ENCODE data around the gene OTOP2. TPM values are rescaled to one million over a fixed set of nuclear protein-coding genes. Genes with fewer than 3 reads are reported as not detected.
"Not testable (repeated sequence)": the region's sequence is repeated elsewhere in the genome, so short reads cannot be mapped to it uniquely, and the experiment has no call there.

The OTOP2 gene
- total and polyA plus RNA-seq, 7 donors = not detected

DNA sequence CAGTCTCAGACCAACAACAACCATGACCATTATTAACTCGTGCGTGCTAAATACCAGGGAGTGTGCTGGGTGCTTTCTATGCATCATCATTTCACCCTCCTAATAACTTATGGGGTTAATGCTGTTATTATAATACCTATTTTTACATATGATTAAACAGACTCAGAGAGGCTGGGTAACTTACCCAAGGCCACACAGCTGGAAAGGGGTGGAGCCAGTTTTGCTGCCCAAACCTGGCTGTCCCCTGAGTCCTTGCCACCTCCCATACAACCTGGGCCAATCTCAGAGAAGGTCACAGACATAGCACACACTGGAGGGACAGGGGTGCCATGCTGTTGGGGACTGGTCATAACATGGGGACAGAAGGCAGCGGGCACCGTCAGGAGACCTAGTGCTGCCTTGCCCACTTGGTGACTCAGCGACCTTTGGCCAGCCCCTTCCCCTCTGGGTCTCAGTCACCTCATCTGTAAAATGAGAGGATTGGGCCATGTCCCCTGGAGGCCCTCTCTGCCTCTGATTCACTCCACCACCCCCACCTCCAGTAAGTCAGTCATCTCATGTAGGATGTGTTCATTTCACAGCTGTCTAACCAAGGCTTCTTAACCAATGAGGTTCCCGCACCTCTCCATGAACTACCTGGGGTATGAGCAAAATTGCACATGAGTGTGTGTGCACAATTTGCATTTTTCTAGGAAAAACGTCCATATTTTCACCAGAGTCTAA lies 19.2 kb upstream of the OTOP2 start:
- no peak for DNase-seq
- Histone ChIP-seq H3K4me3 (no peak overlapping the region), H3K36me3 (ENCODE audit: insufficient read depth in 1 of 2, low read depth in 1 of 2) (no peaks in the 10 kb centered on the region), H3K27me3 (ENCODE audit: insufficient read depth in 3 of 3, low read length in 2 of 3) (peaks cover 0 to 41% (median 10%) of the 10 kb centered on the region in 3 donors), H3K4me1 (no peaks in the 10 kb centered on the region), H3K9me3 (no peaks in the 10 kb centered on the region), H3K27ac (no peak overlapping the region)
- WGBS, 3 donors = 62 to 66% (median 66%) methylated on average over 7 of the region's 7 CpGs
- TF ChIP-seq, protein P1, sequence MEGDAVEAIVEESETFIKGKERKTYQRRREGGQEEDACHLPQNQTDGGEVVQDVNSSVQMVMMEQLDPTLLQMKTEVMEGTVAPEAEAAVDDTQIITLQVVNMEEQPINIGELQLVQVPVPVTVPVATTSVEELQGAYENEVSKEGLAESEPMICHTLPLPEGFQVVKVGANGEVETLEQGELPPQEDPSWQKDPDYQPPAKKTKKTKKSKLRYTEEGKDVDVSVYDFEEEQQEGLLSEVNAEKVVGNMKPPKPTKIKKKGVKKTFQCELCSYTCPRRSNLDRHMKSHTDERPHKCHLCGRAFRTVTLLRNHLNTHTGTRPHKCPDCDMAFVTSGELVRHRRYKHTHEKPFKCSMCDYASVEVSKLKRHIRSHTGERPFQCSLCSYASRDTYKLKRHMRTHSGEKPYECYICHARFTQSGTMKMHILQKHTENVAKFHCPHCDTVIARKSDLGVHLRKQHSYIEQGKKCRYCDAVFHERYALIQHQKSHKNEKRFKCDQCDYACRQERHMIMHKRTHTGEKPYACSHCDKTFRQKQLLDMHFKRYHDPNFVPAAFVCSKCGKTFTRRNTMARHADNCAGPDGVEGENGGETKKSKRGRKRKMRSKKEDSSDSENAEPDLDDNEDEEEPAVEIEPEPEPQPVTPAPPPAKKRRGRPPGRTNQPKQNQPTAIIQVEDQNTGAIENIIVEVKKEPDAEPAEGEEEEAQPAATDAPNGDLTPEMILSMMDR (IDR thresholded peaks at IDR 0.05) = no peak
- no peak for ATAC-seq
- intact Hi-C loops (cut with DNase I) = loop anchor here in 1 of 2 donors (10.0 kb wide), 1 partner anchor 60 kb away; no protein-coding TSS in a partner anchor

DNA sequence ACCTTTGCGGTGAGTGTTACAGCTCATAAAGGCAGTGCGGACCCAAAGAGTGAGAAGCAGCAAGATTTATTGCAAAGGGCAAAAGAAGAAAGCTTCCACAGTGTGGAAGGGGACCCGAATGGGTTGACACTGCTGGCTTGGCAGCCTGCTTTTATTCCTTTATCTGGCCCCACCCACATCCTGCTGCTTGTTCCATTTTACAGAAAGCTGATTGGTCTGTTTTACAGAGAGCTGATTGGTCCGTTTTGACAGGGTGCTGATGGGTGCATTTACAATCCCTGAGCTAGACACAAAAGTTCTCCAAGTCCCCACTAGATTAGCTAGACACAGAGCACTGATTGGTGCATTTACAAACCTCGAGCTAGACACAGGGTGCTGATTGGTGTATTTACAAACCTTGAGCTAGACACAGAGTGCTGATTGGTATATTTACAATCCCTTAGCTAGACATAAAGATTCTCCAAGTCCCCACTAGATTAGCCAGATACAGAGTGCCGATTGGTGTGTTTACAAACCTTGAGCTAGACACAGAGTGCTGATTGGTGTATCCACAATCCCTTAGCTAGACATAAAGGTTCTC lies 17.8 kb upstream of the OTOP2 start:
- not testable (repeated sequence) for H3K4me1 ChIP-seq; H3K27ac ChIP-seq; ATAC-seq; H3K4me3 ChIP-seq; H3K36me3 ChIP-seq (ENCODE audit: insufficient read depth in 1 of 2, low read depth in 1 of 2); DNase-seq; H3K9me3 ChIP-seq
- WGBS, 3 donors = 51 to 57% (median 57%) methylated on average over 6 of the region's 6 CpGs
- peaks cover 0 to 35% (median 7%) of the 10 kb centered on the region in 3 donors for H3K27me3 ChIP-seq (ENCODE audit: insufficient read depth in 3 of 3, low read length in 2 of 3)
- intact Hi-C loops (cut with DNase I) = loop anchor here in 1 of 2 donors (10.0 kb wide), 1 partner anchor 58 kb away; no protein-coding TSS in a partner anchor

GRCh38 chr17:74907012-74907411 lies 17.1 kb upstream of the OTOP2 start:
- peaks cover 0 to 33% (median 7%) of the 10 kb centered on the region in 3 donors for H3K27me3 ChIP-seq (ENCODE audit: insufficient read depth in 3 of 3, low read length in 2 of 3)
- ATAC-seq = no peak
- no peak overlapping the region for H3K27ac ChIP-seq
- DNase-seq = no peak
- intact Hi-C loops (cut with DNase I) = loop anchor here in 1 of 2 donors (10.0 kb wide), 1 partner anchor 58 kb away; no protein-coding TSS in a partner anchor
- WGBS, 3 donors = 91 to 96% (median 93%) methylated on average over 19 to 34 of the region's 34 CpGs
- H3K4me1 ChIP-seq = no peaks in the 10 kb centered on the region
- H3K4me3 ChIP-seq = no peak overlapping the region
- H3K36me3 ChIP-seq (ENCODE audit: insufficient read depth in 1 of 2, low read depth in 1 of 2) = no peaks in the 10 kb centered on the region
- no peaks in the 10 kb centered on the region for H3K9me3 ChIP-seq
- TF ChIP-seq, protein P1 (IDR thresholded peaks at IDR 0.05) = no peak

- not testable (repeated sequence) for H3K4me3 ChIP-seq; ATAC-seq; H3K4me1 ChIP-seq; DNase-seq; H3K27ac ChIP-seq; H3K9me3 ChIP-seq; H3K36me3 ChIP-seq (ENCODE audit: insufficient read depth in 1 of 2, low read depth in 1 of 2)
- 62 to 68% (median 67%) methylated on average over 4 of the region's 4 CpGs for WGBS, 3 donors
- intact Hi-C loops (cut with DNase I) = loop anchor here in 1 of 2 donors (10.0 kb wide), 1 partner anchor 56 kb away; no protein-coding TSS in a partner anchor
- H3K27me3 ChIP-seq (ENCODE audit: insufficient read depth in 3 of 3, low read length in 2 of 3) = peaks cover 0 to 23% (median 0%) of the 10 kb centered on the region in 3 donors
Observed at GRCh38 chr17:74909097-74909496, 15.0 kb upstream of the OTOP2 start.

- H3K27ac ChIP-seq; H3K4me3 ChIP-seq; H3K9me3 ChIP-seq; ATAC-seq; intact Hi-C loops (cut with DNase I); DNase-seq; H3K36me3 ChIP-seq (ENCODE audit: insufficient read depth in 1 of 2, low read depth in 1 of 2); H3K4me1 ChIP-seq: not testable (repeated sequence)
- 64 to 83% (median 75%) methylated on average over 8 of the region's 8 CpGs for WGBS, 3 donors
- H3K27me3 ChIP-seq (ENCODE audit: insufficient read depth in 3 of 3, low read length in 2 of 3) = peaks cover 0 to 24% (median 0%) of the 10 kb centered on the region in 3 donors
Observed at GRCh38 chr17:74911423-74911822, 12.7 kb upstream of the OTOP2 start.

Data from psoas muscle (tissue), 8 donors.